CD14-positive monocyte (primary cell): Measurements from ENCODE around the gene FGFR2. TPM values are rescaled to one million over a fixed set of nuclear protein-coding genes. Genes with fewer than 3 reads are reported as not detected.

ENCODE experiments used
- DNase-seq, 3 donors: peaks; one replicate each; pipeline ENCODE4 v3.0.0-alpha.2; 2011 to 2022
- H2AFZ ChIP-seq: 2 replicates; pipeline ENCODE4 v1.6.0; 2012; ENCODE audit warnings: mild to moderate bottlenecking, low read depth, low read length, inconsistent platforms; ENCODE audit not compliant: insufficient read depth, poor library complexity, severe bottlenecking
- H3K27ac ChIP-seq, 2 donors: 1 replicate in 1 of 2; 2 replicates in 1 of 2; pipeline ENCODE4 v1.5.1; 2012 to 2013; ENCODE audit warnings: low read length in 2 of 2, control low read depth in 1 of 2, inconsistent platforms in 1 of 2, low read depth in 1 of 2, mild to moderate bottlenecking in 1 of 2
- H3K27me3 ChIP-seq, 2 donors: one replicate each; pipeline versions ENCODE4 v1.6.0 to v1.6.1; 2011 to 2013; ENCODE audit warnings: low read length in 2 of 2; ENCODE audit not compliant: control insufficient read depth in 2 of 2, insufficient read depth in 2 of 2
- H3K36me3 ChIP-seq, 2 donors: replicated peaks in 1 of 2; 1 replicate in 1 of 2; 2 replicates in 1 of 2; pipeline versions ENCODE4 v1.5.1 to v1.6.1; 2012 to 2013; ENCODE audit warnings: low read length in 2 of 2, control low read depth in 1 of 2, inconsistent platforms in 1 of 2, mild to moderate bottlenecking in 1 of 2; ENCODE audit not compliant: insufficient read depth in 2 of 2, control insufficient read depth in 1 of 2
- H3K4me1 ChIP-seq, 2 donors: 1 replicate in 1 of 2; 2 replicates in 1 of 2; pipeline versions ENCODE4 v1.5.1 to v1.6.1; 2012 to 2013; ENCODE audit warnings: low read length in 2 of 2, control low read depth in 1 of 2, inconsistent platforms in 1 of 2, mild to moderate bottlenecking in 1 of 2, moderate library complexity in 1 of 2; ENCODE audit not compliant: insufficient read depth in 2 of 2, control insufficient read depth in 1 of 2
- H3K4me2 ChIP-seq: replicated peaks from 2 replicates; pipeline ENCODE3; 2012; ENCODE audit warnings: low read length, moderate library complexity, mild to moderate bottlenecking; ENCODE audit not compliant: poor library complexity, severe bottlenecking; ENCODE audit errors: extremely low read depth
- H3K4me3 ChIP-seq, 3 experiments: fragments of 200-600 bp in 1 of 3; sonication (generic) in 1 of 3; replicated peaks in 1 of 3; 1 replicate in 2 of 3; 2 replicates in 1 of 3; pipeline ENCODE4 v1.5.1; 2011 to 2013; ENCODE audit warnings: low read length in 3 of 3, mild to moderate bottlenecking in 3 of 3, control low read depth in 2 of 3, low read depth in 2 of 3, inconsistent platforms in 1 of 3, moderate library complexity in 1 of 3
- H3K79me2 ChIP-seq: 2 replicates; pipeline ENCODE4 v1.6.0; 2012; ENCODE audit warnings: mild to moderate bottlenecking, control low read depth, inconsistent platforms, low read length, moderate library complexity; ENCODE audit not compliant: insufficient read depth
- H3K9ac ChIP-seq: 2 replicates; pipeline ENCODE4 v1.6.0; 2017; ENCODE audit warnings: low read length, mild to moderate bottlenecking; ENCODE audit not compliant: insufficient read depth, poor library complexity, severe bottlenecking
- H3K9me3 ChIP-seq, 2 donors: replicated peaks in 1 of 2; 1 replicate in 1 of 2; 2 replicates in 1 of 2; pipeline versions ENCODE4 v1.5.1 to v1.6.1; 2012 to 2013; ENCODE audit warnings: low read length in 2 of 2, control low read depth in 1 of 2; ENCODE audit not compliant: control insufficient read depth in 1 of 2, insufficient read depth in 1 of 2
- H4K20me1 ChIP-seq: 2 replicates; pipeline ENCODE4 v1.6.0; 2012; ENCODE audit warnings: mild to moderate bottlenecking, low read length, control low read depth, moderate library complexity; ENCODE audit not compliant: insufficient read depth
- H3K27ac Mint-ChIP-seq, 7 donors: one replicate each; pipeline ENCODE4 v1.8.0; 2020; ENCODE audit warnings: mild to moderate bottlenecking in 7 of 7, mixed read lengths in 7 of 7, moderate library complexity in 6 of 7, inconsistent platforms in 2 of 7
- H3K27me3 Mint-ChIP-seq, 3 donors: one replicate each; pipeline ENCODE4 v1.8.0; 2021 to 2022; ENCODE audit warnings: low read depth in 3 of 3, mild to moderate bottlenecking in 3 of 3, mixed read lengths in 3 of 3, moderate library complexity in 3 of 3, inconsistent platforms in 1 of 3
- H3K36me3 Mint-ChIP-seq, 2 donors: one replicate each; pipeline ENCODE4 v1.8.0; 2020; ENCODE audit warnings: mixed read lengths in 2 of 2, inconsistent platforms in 1 of 2, mild to moderate bottlenecking in 1 of 2
- H3K4me1 Mint-ChIP-seq: one replicate; pipeline ENCODE4 v1.8.0; 2020; ENCODE audit warnings: mild to moderate bottlenecking, mixed read lengths
- H3K4me3 Mint-ChIP-seq, 2 donors: one replicate each; pipeline ENCODE4 v1.8.0; 2020; ENCODE audit warnings: mild to moderate bottlenecking in 2 of 2, mixed read lengths in 2 of 2, moderate library complexity in 1 of 2
- H3K9me3 Mint-ChIP-seq, 7 donors: one replicate each; pipeline ENCODE4 v1.8.0; 2020 to 2022; ENCODE audit warnings: mixed read lengths in 7 of 7, mild to moderate bottlenecking in 6 of 7, moderate library complexity in 6 of 7, inconsistent platforms in 2 of 7
- WGBS: methylation state at CpG from one replicate; pipeline ENCODE4 v1.1.5; 2013; ENCODE audit warnings: missing lambda C conversion rate; ENCODE audit not compliant: insufficient coverage; 5-methylcytosine and 5-hydroxymethylcytosine counted together
- intact Hi-C, 2 donors: fragments of 100-400 bp; cut with micrococcal nuclease; formaldehyde crosslinking; loops; one replicate each; pipeline versions ENCODE4 v1.15.0 to v1.15.1; 2023
- polyA plus RNA-seq, 3 donors: library from polyadenylated mRNA; depleted of rRNA in 1 of 3; unstranded in 2 of 3; stranded (reverse) in 1 of 3; fragments of 300-500 nt in 2 of 3; fragments of >200 nt in 1 of 3; fragmentation: Illumina TruSeq in 2 of 3; gene quantifications; 1 replicate in 2 of 3; 2 replicates in 1 of 3; pipeline ENCODE4 v1.2.3, GENCODE V29; 2012 to 2021
- TF ChIP-seq, protein P1 (sequence below): fragments of 200-600 bp; IDR thresholded peaks from one replicate; pipeline ENCODE4 v1.8.0; 2022; ENCODE audit warnings: antibody characterized with exemption, mild to moderate bottlenecking

Gene FGFR2
- polyA plus RNA-seq, 3 donors, result not detected

DNA sequence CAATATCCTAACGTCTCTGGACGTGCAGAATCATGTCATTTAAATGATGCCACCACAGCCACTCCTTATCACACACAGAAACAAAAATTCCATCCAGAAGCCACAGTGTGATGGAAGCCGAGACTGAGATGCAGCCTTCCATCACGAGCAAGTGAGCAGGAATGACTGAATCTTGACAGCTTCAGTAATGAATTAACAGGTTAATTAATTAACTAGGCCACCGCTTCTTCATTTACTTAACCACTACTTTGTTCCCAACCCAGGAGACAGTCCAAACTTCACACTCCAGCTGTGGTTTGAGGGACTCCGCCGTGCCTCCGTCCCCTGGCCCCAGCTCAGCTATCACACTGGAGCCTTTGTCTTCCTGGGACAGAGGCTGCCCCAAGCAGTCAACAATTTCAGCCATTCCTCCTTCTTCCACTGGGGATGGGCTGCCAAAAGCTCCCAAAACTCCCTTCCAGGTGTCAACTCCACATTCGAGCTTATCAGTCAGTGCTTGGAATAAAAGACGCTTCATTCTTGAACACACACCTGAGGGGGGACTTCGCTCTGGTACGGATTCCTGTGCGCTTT is 65.9 kb downstream of the FGFR2 start:
- no peaks in the 10 kb centered on the region for H3K4me1 ChIP-seq
- H3K9me3 ChIP-seq, result no peaks in the 10 kb centered on the region
- Mint-ChIP-seq H3K36me3 (no peaks in the 10 kb centered on the region), H3K4me1 (no peaks in the 10 kb centered on the region), H3K27ac (no peak overlapping the region), H3K27me3 (peaks cover 0 to 2% (median 0%) of the 10 kb centered on the region in 3 donors), H3K9me3 (peaks cover 0 to 6% (median 1%) of the 10 kb centered on the region in 7 donors), H3K4me3 (no peak overlapping the region)
- intact Hi-C loops, result no loop called here
- no peak overlapping the region for H2AFZ ChIP-seq
- H3K9ac ChIP-seq, result no peak overlapping the region
- H3K4me3 ChIP-seq, result no peak overlapping the region
- TF ChIP-seq, protein P1, sequence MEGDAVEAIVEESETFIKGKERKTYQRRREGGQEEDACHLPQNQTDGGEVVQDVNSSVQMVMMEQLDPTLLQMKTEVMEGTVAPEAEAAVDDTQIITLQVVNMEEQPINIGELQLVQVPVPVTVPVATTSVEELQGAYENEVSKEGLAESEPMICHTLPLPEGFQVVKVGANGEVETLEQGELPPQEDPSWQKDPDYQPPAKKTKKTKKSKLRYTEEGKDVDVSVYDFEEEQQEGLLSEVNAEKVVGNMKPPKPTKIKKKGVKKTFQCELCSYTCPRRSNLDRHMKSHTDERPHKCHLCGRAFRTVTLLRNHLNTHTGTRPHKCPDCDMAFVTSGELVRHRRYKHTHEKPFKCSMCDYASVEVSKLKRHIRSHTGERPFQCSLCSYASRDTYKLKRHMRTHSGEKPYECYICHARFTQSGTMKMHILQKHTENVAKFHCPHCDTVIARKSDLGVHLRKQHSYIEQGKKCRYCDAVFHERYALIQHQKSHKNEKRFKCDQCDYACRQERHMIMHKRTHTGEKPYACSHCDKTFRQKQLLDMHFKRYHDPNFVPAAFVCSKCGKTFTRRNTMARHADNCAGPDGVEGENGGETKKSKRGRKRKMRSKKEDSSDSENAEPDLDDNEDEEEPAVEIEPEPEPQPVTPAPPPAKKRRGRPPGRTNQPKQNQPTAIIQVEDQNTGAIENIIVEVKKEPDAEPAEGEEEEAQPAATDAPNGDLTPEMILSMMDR, result no peak
- 88% methylated on average over 10 of the region's 13 CpGs for WGBS
- H3K4me2 ChIP-seq, result no peak overlapping the region
- H3K79me2 ChIP-seq, result no peaks in the 10 kb centered on the region
- no peak for DNase-seq
- H3K36me3 ChIP-seq, result no peaks in the 10 kb centered on the region
- H4K20me1 ChIP-seq, result no peaks in the 10 kb centered on the region
- no peaks in the 10 kb centered on the region for H3K27me3 ChIP-seq
- H3K27ac ChIP-seq, result no peak overlapping the region

DNA sequence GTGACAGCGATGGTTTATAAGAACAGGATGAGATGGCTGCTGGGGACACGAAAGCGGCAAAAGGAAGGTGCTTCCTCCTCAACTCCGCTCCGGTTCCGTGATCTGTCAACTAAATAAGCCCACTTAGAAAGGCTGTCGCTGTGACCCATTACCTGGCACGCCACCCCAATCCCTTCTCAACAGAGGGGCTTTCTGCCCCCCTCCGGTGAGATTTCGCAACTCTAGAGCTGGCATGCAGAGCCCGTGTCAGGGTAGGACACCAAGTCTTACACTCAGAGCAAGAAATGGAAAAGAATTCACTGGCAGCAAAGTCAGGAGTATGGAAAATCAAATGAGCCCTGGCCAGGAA is 66.4 kb downstream of the FGFR2 start:
- no peak for DNase-seq
- peaks cover 0 to 6% (median 1%) of the 10 kb centered on the region in 7 donors for H3K9me3 Mint-ChIP-seq
- no peaks in the 10 kb centered on the region for H3K36me3 Mint-ChIP-seq
- H3K79me2 ChIP-seq, result no peaks in the 10 kb centered on the region
- H3K36me3 ChIP-seq, result no peaks in the 10 kb centered on the region
- no peak overlapping the region for H3K27ac ChIP-seq
- no peaks in the 10 kb centered on the region for H3K9me3 ChIP-seq
- no peaks in the 10 kb centered on the region for H3K27me3 ChIP-seq
- intact Hi-C loops, result no loop called here
- no peak overlapping the region for H3K27ac Mint-ChIP-seq
- H3K4me3 Mint-ChIP-seq, result no peak overlapping the region
- H3K9ac ChIP-seq, result no peak overlapping the region
- H3K4me1 Mint-ChIP-seq, result peaks cover 1% of the 10 kb centered on the region
- TF ChIP-seq, protein P1, result no peak
- WGBS, result 78% methylated on average over 6 of the region's 11 CpGs
- no peaks in the 10 kb centered on the region for H4K20me1 ChIP-seq
- H3K4me2 ChIP-seq, result no peak overlapping the region
- peaks cover 0 to 2% (median 0%) of the 10 kb centered on the region in 3 donors for H3K27me3 Mint-ChIP-seq
- H2AFZ ChIP-seq, result no peak overlapping the region
- H3K4me1 ChIP-seq, result peaks cover 0 to under 1% of the 10 kb centered on the region in 2 donors
- no peak overlapping the region for H3K4me3 ChIP-seq
